HUDEP-2 (cell line): ENCODE measurements around the gene NRTN.

Experiments used
- DNase-seq, 76 experiments: peaks; one replicate each; lab custom pipeline; 2025; ENCODE audit not compliant: unreplicated experiment in 76 of 76; lab: John Stamatoyannopoulos, UW

The NRTN gene

DNA sequence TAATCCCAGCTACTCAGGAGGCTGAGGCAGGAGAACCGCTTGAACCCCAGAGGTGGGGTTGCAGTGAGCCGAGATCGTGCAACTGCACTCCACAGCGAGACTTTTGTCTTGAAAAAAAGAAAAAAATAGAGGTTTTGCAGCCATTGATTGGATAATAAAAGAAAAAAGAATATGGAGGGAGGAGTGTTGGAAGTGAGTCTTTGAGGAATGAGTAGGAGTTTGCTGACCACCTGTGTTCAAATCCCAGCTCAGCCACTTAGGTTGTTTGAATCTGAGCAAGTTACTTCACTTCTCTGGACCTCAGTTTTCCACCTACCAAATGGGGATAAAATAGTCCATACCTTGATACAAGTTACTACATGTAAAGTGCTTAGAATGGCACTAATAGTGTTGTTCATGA lies 6.2 kb downstream of the NRTN start:
- no peak for DNase-seq

GRCh38 chr19:5814123-5814851 lies 9.4 kb downstream of the NRTN start:
- no peak for DNase-seq

DNA sequence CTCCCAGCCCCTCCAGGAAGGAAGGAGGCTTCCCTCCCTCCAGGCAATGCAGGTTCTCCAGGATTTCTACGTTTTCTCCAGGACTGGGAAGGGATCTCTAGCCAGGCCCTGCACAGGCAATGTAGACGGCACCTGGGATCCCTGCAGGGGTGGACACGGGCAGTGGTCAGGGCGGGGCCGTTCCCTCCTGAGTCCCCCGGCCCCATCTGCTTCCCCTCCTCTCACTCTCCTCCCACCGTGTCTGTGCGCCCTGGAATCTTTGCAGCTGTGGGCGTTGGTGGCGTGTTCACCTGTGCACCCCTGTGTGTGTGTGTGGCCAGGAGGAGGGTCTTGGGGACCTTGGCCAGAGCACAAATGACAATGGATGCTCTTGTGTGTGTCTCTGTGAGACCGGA lies 10.0 kb downstream of the NRTN start:
- DNase-seq = no peak

GRCh38 chr19:5817218-5817617 lies 12.4 kb downstream of the NRTN start:
- no peak for DNase-seq

DNA sequence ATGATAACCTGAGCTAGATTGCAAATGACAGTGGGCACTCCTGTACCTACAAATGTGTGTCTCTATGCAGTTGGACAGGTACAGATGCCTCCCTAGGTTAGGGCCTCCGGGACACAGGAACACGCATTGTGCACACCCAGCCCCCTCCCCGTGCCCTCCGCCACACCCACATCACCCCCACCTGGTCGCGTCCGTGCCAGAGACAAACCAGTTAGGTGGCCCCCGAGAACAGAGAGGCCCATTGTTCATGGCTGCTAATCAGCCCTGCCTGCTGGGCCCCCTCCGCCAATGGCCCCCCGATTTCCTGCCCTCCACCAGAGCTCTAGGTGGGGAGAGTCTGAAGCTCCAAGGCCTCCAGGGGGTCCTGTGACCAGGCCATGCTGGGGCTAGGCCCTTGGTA lies 13.7 kb downstream of the NRTN start:
- DNase-seq = no peak

DNA sequence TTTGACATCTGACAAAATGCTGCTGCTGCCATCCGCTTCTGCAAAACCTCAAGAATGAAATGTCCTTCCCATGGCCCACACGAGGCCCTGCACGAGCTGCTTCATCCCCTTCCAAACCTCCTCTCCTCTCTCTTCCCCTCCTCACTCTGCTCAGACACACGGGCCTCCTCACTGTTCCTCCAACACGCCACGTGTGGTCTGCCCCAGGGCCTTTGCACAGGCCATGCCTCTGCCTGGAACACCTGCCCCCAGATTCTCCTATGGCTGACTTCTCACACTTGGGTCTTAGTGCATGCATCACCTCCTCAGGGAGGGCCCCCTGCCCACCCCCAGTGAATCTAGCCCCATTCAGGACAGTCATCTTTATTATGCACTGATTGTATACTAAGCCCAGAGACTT lies 15.9 kb downstream of the NRTN start:
- no peak for DNase-seq

DNA sequence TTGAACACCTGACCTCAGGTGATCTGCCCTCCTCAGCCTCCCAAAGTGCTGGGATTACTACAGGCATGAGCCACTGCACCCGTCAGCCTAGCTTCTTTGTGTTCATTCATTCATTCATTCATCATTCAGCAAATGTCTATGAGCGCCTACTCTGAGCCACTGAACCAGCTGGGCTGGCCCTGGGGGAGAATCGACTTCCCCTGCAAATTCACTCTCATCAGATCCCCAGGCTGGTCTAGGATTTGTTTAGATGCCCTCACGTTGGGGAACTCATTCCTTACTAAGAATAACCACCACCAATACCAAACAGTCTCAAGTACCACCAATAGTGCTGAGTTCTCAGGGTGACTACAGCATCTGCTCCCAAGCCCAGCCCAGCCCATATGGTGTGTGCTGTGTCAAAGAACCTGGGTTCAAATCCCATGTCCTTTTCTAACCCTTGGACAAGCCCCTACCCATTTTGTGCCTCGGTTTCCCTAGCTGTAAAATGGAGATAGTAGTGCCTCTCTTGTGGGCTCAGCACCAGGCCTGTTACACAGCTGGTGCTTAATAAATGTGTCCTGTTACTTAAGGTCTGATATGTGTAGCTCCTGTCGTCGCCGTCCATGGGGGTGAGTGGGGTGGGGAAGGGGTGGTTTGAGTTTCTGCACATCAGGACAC lies 16.8 kb downstream of the NRTN start:
- no peak for DNase-seq

GRCh38 chr19:5822181-5822844 lies 17.4 kb downstream of the NRTN start:
- DNase-seq = no peak

- DNase-seq = peak in 43 of 76 experiments; percentile 11 to 68 (median 41)
Observed at GRCh38 chr19:5823579-5824281, 18.9 kb downstream of the NRTN start.

- no peak for DNase-seq
Observed at GRCh38 chr19:5824751-5825150, 19.9 kb downstream of the NRTN start.

- no peak for DNase-seq
Observed at GRCh38 chr19:5825178-5825577, 20.3 kb downstream of the NRTN start.

DNA sequence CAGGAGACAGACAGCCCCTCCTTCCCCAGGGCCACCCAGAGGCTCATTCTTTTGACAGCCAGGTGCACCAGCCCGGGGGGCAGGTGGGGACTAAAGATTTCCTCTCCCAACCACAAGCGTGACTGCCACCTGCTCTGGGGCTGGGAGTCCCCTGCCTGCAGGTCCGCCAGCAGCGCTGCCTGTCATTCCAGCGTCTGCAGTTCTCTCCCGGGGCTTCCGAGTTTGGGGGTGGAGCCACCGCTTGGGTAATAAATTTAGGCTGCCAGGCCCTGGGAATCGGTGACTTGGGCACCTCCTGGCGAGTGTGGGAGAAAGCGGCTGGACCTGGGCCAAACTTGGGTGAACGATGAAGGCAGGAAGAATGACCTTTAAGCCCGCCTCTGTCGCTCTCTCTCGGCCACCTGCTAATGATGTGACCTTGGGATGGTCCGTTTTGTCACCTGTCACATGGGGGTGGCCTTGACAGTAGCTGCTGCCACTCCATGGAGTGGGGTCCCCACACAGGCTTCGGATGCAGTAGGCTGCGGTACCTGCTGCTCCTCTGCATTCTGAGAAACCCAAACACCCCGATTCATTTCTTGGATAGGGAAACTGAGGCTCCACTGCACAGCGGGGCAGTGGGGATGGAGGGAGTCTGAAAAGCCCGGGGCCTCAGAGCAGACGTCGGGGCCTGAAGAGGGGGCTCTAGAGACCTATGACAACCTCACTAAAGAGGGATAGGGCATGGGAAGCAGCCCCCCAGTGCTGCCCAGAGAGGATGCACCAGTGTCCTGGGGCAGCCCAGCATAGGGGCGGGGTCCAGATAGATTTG lies 21.9 kb downstream of the NRTN start:
- peak in 44 of 76 experiments; percentile 10 to 61 (median 38) for DNase-seq

DNA sequence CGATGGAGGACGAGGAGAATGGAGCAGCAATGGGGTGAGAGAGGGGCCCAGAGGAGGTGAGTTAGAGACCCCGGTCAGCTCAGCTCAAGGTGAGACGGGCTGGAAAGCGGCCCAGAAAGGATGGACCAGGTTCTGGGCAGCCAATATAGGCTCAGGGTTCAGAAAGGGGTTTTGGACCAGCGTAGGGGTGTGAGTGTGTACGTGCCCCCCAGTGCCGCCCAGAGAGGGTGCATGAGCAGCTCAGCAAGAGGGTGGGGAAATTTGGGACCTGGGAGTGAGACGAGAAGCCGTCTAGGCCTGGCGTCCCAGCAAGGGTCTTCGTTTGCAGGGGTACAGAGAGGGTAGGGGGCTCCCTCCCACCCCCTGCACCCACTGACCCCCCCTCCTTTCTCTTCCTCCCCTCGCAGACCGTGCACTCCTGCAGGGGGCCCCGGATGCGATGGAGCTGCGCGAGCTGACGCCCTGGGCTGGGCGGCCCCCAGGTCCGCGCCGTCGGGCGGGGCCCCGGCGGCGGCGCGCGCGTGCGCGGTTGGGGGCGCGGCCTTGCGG lies 22.5 kb downstream of the NRTN start:
- DNase-seq = no peak

DNA sequence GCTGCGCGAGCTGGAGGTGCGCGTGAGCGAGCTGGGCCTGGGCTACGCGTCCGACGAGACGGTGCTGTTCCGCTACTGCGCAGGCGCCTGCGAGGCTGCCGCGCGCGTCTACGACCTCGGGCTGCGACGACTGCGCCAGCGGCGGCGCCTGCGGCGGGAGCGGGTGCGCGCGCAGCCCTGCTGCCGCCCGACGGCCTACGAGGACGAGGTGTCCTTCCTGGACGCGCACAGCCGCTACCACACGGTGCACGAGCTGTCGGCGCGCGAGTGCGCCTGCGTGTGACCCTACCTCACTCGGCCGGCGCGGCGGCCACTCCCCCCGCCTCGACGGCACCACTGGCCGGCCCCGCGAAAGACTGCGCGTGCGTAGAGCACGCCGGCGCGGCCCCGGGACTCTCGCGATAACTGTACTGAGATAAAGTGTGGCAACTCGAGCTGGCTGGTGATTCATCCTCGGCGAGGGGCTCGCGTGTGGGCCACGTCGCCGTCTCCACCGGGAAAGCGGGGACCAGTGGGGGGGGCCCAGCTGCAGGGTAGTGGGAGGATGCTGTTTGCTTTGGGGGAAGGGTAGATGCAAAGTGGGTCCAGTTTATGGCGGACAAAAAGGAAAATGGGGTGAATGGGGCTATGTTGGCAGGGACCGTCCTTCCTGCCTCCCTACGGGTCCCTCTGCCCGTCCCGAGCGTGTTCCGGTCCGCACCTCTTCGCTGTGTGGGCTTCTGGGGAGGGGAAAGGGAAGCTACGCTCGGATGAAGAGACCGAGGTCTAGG lies 23.2 kb downstream of the NRTN start:
- DNase-seq = peak in 75 of 76 experiments; percentile 68 to 98 (median 93)

GRCh38 chr19:5828661-5829566 lies 24.0 kb downstream of the NRTN start:
- peak in 36 of 76 experiments; percentile 14 to 82 (median 38) for DNase-seq

DNA sequence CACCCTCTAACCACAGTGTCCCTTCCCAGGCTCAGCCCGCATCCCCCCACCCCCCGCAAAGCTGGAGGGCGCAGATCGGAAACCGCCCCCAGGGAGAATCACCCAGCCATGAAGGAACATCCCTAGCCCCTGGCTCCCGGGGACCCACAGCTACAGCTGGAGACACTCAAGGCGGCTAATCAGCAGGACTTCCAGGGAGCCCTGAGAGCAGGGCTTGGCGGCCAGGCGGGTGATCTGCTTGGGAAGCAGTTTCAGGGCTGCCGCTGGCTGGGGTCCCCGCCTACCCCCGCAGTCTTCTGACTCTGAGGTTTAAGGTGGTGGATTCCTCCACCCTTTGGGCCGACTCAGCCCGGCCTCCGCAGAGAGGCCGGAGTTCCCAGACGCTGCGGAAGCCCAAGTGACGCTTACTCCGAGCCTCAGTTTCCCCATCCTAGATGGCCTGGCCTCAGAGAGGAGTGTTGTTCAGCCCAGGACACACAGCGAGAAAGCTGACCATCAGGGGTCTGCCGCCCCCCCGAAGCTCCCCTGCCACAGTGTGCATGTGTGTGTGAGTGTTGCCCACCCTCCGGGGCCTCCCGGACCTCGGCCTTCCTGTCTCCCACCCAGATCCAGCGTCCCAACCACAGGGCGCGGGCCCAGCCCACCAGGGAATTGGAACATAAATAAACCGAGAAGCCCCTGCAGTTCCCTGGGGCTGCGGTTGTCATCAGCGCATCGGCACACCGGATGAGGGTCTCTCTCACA lies 24.9 kb downstream of the NRTN start:
- no peak for DNase-seq

DNA sequence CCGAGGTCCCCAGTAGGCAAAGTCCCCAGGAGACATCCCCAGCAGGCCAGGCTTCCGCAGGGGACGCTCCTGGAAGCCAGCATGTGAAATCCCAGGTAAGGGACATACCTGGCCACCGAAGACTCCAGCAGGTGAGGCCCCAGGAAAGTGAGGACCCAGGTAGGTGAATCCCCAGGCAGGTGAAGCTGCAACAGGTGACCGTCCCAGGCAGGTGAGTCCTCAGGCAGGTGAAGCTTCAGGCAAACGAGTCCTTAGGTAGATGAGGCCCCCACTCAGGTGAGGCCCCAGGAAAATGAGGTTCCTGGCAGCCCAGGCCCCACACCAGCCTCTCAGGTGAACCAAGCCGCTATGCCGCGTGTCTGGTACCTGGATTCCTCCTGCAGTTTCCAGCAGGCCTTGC lies 26.3 kb downstream of the NRTN start:
- no peak for DNase-seq

DNA sequence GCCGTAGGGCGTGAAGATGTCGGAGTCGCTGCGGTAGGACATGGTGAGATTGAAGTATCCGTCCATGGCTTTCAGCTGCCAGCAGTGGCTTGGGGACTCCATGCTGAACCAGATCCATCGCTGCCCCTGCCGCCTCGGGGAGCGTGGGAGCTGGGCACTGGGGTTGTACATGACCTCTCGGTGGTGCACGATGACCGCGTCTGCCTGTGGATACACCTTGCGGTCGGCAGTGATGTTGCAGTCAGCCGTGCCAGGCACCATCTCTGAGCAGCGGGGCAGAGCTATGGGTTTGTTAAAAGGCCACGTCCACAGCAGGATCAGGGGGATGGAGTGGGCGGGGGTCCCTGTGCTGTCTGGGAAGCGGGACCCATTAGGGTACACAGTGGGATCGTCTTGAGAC lies 27.2 kb downstream of the NRTN start:
- DNase-seq = no peak
